SU-DHL-6 (cell line): Measurements from ENCODE around the gene HYCC1.

Source experiments
- H2AFZ ChIP-seq: fragments of 200-600 bp; sonication (generic); 2 replicates; pipeline ENCODE4 v1.6.1; 2014; ENCODE audit warnings: low read depth, mild to moderate bottlenecking, moderate library complexity, mixed read lengths, antibody characterized with exemption, low read length; ENCODE audit not compliant: severe bottlenecking
- H3F3A ChIP-seq: fragments of 200-600 bp; shearing (Covaris generic); 2 replicates; pipeline ENCODE4 v1.6.0; 2016; ENCODE audit warnings: antibody characterized with exemption, mild to moderate bottlenecking; ENCODE audit not compliant: insufficient read depth
- H3K27ac ChIP-seq: fragments of 200-600 bp; sonication (generic); 2 replicates; pipeline ENCODE4 v1.5.1; 2016; ENCODE audit warnings: low read depth, mild to moderate bottlenecking, low read length, moderate library complexity, mixed read lengths
- H3K27me3 ChIP-seq: fragments of 200-600 bp; sonication (generic), shearing (Covaris generic); 2 replicates; pipeline ENCODE4 v1.6.0; 2014; ENCODE audit warnings: mild to moderate bottlenecking, low read length
- H3K36me3 ChIP-seq: fragments of 200-600 bp; sonication (generic); 2 replicates; pipeline ENCODE4 v1.6.1; 2014; ENCODE audit warnings: mild to moderate bottlenecking, low read length, mixed read lengths
- H3K4me2 ChIP-seq: fragments of 300-600, 200-600 bp; shearing (Covaris generic), sonication (generic); 2 replicates; pipeline ENCODE4 v1.6.0; 2014; ENCODE audit warnings: low read length, low read depth, mild to moderate bottlenecking; ENCODE audit not compliant: poor library complexity, severe bottlenecking
- H3K4me3 ChIP-seq: fragments of 200-600 bp; sonication (generic); 2 replicates; pipeline ENCODE4 v1.5.1; 2014; ENCODE audit warnings: antibody characterized with exemption, low read length, mild to moderate bottlenecking, mixed read lengths; ENCODE audit not compliant: insufficient read depth, poor library complexity, severe bottlenecking
- H3K79me2 ChIP-seq: fragments of 200-600 bp; sonication (generic); 2 replicates; pipeline ENCODE4 v1.6.1; 2014; ENCODE audit warnings: mild to moderate bottlenecking, low read length, moderate library complexity; ENCODE audit not compliant: insufficient read depth
- H3K9ac ChIP-seq: fragments of 200-600 bp; sonication (generic); 2 replicates; pipeline ENCODE4 v1.7.0; 2014; ENCODE audit warnings: mild to moderate bottlenecking, low read length
- H3K9me2 ChIP-seq: fragments of 200-600 bp; sonication (generic); replicated peaks from 2 replicates; pipeline ENCODE4 v1.6.1; 2014; ENCODE audit warnings: low read length; ENCODE audit not compliant: insufficient read depth
- H3K9me3 ChIP-seq: fragments of 200-600 bp; sonication (generic); 2 replicates; pipeline ENCODE4 v1.6.1; 2014; ENCODE audit warnings: low read length, mixed read lengths; ENCODE audit not compliant: insufficient read depth
- H4K20me1 ChIP-seq: fragments of 200-600 bp; sonication (generic); 2 replicates; pipeline ENCODE4 v1.6.1; 2014; ENCODE audit warnings: low read depth, mild to moderate bottlenecking, antibody characterized with exemption, low read length, moderate library complexity, mixed read lengths
- CTCF ChIP-seq: fragments of 200-600 bp; sonication (generic); IDR thresholded peaks from one replicate; pipeline ENCODE4 v1.5.1; 2017; ENCODE audit warnings: antibody characterized with exemption, mild to moderate bottlenecking, low read length, moderate library complexity; ENCODE audit not compliant: insufficient read depth, poor library complexity, severe bottlenecking
- EZH2phosphoT487 ChIP-seq: fragments of 200-600 bp; sonication (generic), shearing (Covaris generic); conservative IDR thresholded peaks from 2 replicates; pipeline ENCODE4 v1.6.1; 2018; ENCODE audit warnings: mild to moderate bottlenecking, antibody characterized with exemption, low read length, moderate library complexity, mixed read lengths

The HYCC1 gene

GRCh38 chr7:23009303-23009702, 4.6 kb downstream of the HYCC1 start:
- H3K9ac ChIP-seq, result no peak overlapping the region
- no peaks in the 10 kb centered on the region for H3K36me3 ChIP-seq
- no peak overlapping the region for H3K27ac ChIP-seq
- no peaks in the 10 kb centered on the region for H3K9me2 ChIP-seq
- peaks cover 66% of the 10 kb centered on the region for H4K20me1 ChIP-seq
- TF ChIP-seq EZH2phosphoT487 (no peak), CTCF (no peak)
- H3F3A ChIP-seq, result no peaks in the 10 kb centered on the region
- no peaks in the 10 kb centered on the region for H3K27me3 ChIP-seq
- H3K4me3 ChIP-seq, result no peak overlapping the region
- no peak overlapping the region for H2AFZ ChIP-seq
- no peak overlapping the region for H3K4me2 ChIP-seq
- H3K79me2 ChIP-seq, result peaks cover 62% of the 10 kb centered on the region
- H3K9me3 ChIP-seq, result no peaks in the 10 kb centered on the region

DNA sequence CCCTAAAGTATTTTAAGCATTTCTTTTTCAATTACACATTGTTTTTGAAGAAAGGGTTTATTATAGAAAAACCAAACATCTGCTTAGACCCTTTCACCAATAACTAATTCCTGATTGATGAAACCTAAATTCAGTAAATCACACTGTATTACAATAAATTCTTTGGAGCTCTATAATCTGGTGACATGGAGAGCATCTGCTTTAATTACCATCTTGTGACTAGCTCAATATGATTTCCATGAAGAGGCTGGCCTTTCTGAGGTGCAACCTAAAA, 9.7 kb downstream of the HYCC1 start:
- Histone ChIP-seq H4K20me1 (peaks cover 67% of the 10 kb centered on the region), H3F3A (no peaks in the 10 kb centered on the region), H3K79me2 (peaks cover 70% of the 10 kb centered on the region), H3K9ac (no peak overlapping the region), H3K9me3 (no peaks in the 10 kb centered on the region), H3K4me3 (no peak overlapping the region), H3K4me2 (no peak overlapping the region), H3K9me2 (no peaks in the 10 kb centered on the region), H3K36me3 (no peaks in the 10 kb centered on the region), H2AFZ (no peak overlapping the region), H3K27ac (no peak overlapping the region), H3K27me3 (no peaks in the 10 kb centered on the region)
- TF ChIP-seq CTCF (no peak), EZH2phosphoT487 (no peak)

- H3K9me3 ChIP-seq, result no peaks in the 10 kb centered on the region
- no peaks in the 10 kb centered on the region for H3K27me3 ChIP-seq
- no peak overlapping the region for H3K27ac ChIP-seq
- H3K9ac ChIP-seq, result no peak overlapping the region
- no peak for TF ChIP-seq EZH2phosphoT487
- TF ChIP-seq CTCF, result no peak
- peaks cover 73% of the 10 kb centered on the region for H3K79me2 ChIP-seq
- H3K36me3 ChIP-seq, result no peaks in the 10 kb centered on the region
- H2AFZ ChIP-seq, result no peak overlapping the region
- H3K9me2 ChIP-seq, result no peaks in the 10 kb centered on the region
- H3K4me2 ChIP-seq, result no peak overlapping the region
- H3K4me3 ChIP-seq, result no peak overlapping the region
- H3F3A ChIP-seq, result no peaks in the 10 kb centered on the region
- H4K20me1 ChIP-seq, result peaks cover 66% of the 10 kb centered on the region
Measured at GRCh38 chr7:23003505-23004246, 10.3 kb downstream of the HYCC1 start.
